GM21515 (cell line): ENCODE results near the gene THRA.

Experiments used
- ATAC-seq: cut with Tn5 transposase; IDR thresholded peaks from one replicate; pipeline ENCODE4 v1.9.1; 2021; ENCODE audit not compliant: unreplicated experiment

Gene THRA

GRCh38 chr17:40064971-40065768, 2.4 kb downstream of the THRA start:
- ATAC-seq = no peak

GRCh38 chr17:40065769-40066510, 3.2 kb downstream of the THRA start:
- no peak for ATAC-seq

- ATAC-seq = no peak
Observed at GRCh38 chr17:40067710-40068109, 4.9 kb downstream of the THRA start.

DNA sequence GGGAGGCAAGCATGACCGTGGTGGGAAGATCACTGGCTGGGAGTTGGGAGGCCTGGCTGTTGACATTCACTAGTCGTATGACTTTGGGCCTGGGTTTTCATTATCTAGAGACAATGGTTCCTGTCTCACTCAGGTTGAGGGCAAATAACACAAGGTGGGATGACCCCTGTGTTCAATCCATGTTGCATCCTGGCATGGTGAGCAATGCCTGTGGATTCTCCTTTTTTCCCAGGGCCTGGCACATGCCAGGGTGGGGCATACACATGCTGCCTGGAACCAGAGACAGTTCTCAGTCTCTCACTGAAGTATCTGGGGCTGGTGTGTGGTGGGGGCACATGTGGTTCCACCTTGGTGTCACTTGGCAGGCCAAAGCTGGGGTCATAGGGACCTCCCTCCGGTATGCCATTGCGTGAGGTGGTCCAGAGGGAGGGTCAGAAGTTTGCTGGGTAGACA, 5.4 kb downstream of the THRA start:
- no peak for ATAC-seq

DNA sequence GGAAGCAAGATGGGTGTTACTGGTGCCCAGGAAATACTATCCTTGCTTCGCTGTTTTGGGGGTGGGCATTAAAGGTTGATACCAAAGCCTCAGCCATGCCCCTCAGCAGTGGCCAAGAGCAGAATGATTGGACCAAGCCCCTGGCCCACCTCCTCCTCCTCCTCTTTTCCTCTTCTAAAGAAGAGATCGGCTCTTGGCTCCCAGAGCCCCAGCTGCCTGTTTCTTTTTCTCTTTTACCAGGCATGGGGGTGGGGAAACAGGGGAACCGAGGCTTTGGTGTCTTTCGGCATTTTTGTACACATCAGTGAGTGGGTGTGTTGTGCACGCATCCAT, 5.8 kb downstream of the THRA start:
- ATAC-seq = no peak

DNA sequence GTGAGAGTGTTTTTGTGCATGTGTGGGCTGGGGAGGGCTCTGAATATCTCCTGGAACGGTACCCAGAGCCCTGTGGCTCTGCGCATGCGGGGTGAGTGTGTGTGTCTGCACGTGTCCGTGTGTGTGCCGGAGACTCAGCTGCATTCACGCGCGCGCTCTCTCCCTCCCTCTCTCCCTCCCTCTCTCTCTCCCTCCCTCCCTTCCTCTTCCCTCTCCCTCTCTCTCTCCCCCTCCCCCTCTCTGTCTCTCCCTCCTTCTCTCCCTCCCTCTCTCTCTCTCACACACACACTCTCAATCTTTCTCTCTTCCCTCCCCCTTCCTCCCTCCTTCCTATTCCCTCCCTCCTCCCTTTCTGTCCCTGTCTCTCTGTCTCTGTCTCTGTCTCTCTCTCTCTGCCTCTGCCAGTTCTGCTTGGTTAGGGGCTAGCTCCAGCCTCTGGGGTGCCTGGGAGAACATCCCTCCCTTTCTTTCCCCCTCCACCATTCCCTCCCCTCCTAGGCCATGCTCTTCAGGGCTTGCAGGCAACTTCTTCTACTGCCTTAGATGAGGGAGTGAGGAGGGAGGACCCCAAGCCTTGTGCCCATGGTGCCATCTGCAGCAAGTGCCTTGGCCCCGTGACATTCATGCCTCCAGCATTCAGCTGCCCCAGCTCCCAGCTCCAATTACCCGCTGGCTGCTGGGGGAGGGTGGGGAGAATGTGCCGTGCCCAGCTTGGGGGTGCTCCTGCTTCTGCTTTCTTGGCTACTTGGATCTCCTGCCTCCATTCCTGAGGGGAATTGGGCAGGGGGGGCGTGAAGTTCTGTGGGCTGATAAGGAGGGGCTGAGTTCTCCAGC, 6.4 kb downstream of the THRA start:
- ATAC-seq = no peak

DNA sequence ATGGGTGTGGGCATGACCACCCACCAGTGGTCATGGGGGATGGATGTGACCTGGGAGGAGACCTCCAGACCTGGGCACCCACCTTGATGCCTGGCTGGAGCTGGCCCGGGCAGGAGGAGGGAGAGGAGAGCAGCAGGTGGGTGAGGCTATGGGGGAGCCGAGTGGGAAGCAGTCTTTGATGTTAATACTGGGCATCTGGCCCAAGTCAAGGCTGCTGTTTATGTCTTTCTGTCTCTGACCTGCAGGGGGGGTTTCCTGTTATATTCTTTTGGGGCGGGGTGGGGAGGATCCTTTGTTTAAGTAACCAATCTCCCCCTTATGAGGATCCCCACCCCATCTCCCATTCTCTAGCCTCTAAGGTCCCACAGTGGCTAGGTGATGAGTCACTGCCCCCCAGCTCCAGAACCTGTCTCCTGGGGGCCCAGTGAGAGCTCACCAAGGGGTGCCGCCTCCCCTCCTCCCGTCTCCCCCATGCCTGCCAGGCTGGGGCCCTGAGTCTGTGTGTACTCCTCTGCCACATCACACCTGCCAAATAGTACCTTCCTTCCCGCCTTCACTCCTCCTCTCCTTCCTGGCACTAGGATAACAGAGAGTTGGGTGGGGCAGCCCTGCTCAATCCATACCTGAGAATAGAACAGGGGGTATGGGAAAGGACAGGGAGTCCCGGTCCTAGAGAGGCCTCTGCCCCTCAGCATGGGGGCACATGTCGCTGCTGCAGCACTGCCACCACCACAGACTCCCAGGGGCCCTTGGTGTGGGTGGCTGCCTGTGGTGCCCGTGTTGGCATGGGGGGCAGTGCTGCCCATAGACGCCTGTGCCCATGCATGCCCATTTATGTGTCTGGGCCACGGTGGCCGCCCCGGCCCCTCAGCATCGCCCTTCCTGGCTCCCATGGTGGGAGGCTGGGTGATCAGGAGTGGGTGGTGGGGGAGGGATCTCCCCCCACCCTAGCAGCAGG, 7.3 kb downstream of the THRA start:
- no peak for ATAC-seq

DNA sequence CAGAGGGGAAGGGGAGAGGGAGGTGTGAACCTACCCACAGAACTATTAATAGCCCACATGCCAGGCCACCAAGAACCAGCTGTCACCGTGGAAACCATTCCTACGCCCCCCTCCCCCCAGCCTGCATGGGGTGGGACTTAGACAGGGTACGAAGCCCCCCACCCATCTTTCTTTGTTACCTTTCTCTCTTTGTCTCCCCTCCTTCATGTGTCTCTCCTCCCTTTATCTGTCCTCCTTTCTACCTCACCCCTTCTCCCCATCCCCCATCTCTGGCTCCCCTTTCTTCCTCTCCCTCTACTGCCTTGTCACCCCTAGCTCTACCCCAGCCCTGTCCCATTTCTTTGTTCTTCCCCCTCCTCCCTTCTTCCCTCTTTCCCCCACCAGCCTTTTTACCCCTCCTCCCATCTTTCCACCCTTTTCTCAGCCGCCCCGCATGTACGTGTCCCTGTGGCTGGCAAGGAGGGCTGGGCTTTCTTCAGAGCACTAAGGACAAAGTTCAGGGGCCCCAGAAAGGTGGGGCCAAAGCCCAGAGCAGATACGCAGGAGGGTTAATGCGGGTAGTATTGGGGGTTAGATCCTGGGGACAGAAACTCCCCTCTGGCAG, 8.0 kb downstream of the THRA start:
- no peak for ATAC-seq

DNA sequence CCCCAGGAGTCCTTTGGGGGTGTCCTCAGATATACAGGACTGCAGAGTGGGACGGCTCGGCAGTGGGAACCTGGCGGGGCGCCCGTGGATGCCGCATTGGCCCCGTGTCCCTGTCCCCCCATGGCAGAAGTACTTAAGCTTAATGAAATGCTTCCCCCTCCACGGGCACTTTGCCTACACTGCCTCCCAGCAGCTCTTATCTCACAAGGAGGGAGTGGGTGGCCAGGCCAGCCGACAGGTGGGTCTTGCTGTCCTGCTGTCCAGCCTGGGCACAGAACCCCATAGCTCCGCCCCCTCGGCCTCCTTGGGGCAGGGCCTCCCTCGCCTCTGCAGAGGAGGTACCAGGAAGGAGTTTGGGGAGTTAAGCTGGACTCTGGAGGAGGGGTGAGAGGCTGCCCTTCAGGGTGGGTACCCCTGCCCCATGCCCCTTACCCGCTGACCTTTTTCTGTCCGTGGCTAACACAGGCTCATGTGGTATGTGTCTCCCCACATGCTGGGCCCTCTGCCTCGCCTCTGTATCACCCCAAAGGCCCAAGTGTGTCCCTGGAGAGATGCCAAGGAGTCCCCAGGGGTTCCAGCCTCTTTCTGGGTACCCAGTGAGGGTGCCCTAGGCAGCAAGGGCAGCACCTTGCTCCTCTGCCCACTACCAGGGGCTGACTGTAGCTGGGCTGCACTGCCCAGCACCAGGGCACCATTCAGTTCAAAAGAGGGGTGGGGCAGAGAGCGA, 8.7 kb downstream of the THRA start:
- no peak for ATAC-seq

DNA sequence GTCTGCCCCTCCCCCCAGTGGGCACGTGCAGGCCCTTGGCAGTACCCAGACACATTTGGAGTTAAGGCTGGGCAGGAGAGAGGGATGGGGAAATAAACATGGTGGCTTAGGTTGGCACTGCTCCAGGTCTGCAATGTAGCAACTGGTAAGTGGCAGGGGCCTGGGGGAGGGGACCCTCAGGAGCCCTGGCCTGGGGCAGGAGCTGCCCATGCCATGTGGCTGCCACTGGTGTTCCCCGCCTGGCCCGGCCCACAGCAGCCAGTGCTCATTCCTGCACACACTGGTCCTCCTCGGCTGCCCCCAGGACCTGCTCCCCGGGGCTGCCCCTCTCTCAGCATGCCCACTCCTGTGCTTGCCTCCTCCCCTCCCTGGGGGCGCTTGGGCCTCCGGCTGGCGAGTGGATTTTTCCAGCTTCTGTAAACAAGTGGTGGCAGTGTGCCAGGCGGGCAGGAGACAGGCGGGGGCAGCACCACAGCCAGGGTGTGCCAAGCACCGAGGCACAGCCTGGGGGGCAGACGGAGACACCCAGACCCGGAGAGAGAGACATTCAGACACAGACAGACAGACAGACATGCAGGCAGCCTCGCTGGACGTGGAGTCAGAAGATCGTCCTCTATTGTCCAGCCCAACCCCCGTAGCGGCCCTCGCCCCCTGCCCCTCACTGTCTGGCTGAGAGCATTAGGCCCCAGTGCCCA, 9.4 kb downstream of the THRA start:
- ATAC-seq = no peak

- ATAC-seq = no peak
Observed at GRCh38 chr17:40072735-40073346, 10.1 kb downstream of the THRA start.

GRCh38 chr17:40073454-40074174, 10.8 kb downstream of the THRA start:
- ATAC-seq = no peak

GRCh38 chr17:40074175-40074512, 11.4 kb downstream of the THRA start:
- no peak for ATAC-seq

DNA sequence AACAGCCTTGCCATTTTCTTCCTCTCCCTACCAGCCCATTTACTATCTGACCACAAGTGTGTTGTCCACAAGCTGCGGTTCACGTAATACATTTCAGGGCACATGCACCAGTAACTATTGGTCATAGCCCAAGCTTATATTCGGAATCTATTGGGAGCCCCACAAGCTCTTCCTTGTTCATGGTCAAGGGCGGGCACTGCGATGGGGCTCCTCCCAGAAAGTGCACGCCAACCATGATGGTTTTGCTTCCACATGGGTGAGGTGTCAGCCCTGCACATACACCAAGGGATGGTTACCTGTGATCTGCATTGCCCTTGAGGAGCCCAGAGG, 12.1 kb downstream of the THRA start:
- no peak for ATAC-seq

DNA sequence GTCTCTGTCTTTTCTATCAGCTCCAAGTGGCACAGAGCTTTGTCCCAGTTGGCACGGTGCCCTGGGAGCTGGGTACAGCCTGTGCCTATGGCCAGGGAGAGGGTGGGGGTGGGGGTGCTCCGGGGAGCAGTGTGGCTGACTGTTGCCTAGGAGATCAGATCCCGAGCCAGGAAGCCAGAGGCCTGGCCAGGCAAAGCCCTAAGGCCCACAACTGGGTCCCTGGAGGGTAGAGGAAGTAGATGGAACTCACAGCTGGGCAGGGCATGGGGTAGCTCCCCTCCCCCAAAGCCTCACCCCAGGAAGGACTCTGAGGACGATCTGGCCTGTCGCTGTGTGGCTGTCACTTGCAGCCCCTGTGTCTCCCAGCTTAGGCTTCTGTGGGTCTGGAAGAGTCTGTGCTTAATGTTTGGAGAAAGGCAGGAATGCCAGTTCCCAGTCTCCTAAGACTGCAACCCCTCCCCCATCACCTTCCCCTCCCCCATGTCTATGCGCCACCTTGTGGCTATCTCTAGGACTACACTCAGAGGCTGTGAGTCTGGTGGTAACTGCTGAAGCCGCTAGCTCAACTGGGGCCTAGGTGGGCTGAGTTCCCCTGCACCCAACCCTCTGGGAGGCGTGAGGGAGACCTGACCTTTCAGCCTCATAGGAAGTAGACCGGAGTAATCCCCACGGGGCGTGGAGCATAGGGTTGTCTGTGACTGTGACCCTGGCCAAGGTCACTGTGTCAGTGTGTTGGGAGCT, 12.6 kb downstream of the THRA start:
- ATAC-seq = no peak

GRCh38 chr17:40075942-40076498, 13.3 kb downstream of the THRA start:
- no peak for ATAC-seq

DNA sequence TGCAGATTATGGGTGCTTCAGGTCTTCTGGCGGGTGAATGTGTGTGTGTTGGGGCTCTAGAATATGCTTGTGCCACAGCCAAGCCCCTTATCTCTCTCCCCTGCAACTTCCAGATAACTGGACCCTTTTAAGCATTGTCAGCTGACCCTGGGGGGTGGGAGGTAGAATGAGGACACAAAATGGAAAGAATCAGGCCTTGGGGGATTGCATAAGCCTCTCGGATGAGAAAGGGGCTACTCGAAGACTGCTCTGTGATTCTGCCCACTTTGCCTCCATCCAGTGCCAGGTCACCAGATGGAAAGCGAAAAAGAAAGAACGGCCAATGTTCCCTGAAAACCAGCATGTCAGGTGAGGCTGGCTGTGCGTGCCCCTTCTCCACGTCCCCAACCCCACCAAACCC, 13.8 kb downstream of the THRA start:
- ATAC-seq = no peak
